GM12874 (cell line): Measurements from ENCODE around the gene APOBEC4.

Experiments used
- TF ChIP-seq, protein P1 (sequence below): IDR thresholded peaks from 2 replicates; pipeline ENCODE4 v1.5.1; 2011; ENCODE audit warnings: low read depth, mild to moderate bottlenecking, control low read depth, low read length, moderate library complexity; ENCODE audit not compliant: insufficient read depth

APOBEC4 gene

DNA sequence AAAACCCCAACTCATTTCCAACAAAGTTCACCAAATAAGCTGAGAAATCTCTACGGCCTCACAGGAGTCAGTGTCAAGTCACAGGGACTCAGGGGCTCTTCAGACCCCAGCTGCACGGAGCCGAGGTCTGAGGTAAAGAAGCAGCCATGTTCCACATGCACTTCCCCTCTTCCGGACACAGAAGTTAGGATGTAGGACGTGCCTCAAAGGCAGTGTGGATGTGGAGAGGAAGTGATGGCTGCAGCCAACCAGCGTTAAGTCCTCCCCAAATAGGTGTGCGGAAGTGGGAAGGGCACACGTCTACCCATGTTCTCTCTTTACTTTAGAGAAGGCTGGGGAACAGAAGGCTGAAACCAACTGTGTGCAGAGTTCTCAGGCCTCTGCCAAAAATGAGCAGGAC, 48.3 kb downstream of the APOBEC4 start:
- TF ChIP-seq, protein P1, sequence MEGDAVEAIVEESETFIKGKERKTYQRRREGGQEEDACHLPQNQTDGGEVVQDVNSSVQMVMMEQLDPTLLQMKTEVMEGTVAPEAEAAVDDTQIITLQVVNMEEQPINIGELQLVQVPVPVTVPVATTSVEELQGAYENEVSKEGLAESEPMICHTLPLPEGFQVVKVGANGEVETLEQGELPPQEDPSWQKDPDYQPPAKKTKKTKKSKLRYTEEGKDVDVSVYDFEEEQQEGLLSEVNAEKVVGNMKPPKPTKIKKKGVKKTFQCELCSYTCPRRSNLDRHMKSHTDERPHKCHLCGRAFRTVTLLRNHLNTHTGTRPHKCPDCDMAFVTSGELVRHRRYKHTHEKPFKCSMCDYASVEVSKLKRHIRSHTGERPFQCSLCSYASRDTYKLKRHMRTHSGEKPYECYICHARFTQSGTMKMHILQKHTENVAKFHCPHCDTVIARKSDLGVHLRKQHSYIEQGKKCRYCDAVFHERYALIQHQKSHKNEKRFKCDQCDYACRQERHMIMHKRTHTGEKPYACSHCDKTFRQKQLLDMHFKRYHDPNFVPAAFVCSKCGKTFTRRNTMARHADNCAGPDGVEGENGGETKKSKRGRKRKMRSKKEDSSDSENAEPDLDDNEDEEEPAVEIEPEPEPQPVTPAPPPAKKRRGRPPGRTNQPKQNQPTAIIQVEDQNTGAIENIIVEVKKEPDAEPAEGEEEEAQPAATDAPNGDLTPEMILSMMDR = no peak

DNA sequence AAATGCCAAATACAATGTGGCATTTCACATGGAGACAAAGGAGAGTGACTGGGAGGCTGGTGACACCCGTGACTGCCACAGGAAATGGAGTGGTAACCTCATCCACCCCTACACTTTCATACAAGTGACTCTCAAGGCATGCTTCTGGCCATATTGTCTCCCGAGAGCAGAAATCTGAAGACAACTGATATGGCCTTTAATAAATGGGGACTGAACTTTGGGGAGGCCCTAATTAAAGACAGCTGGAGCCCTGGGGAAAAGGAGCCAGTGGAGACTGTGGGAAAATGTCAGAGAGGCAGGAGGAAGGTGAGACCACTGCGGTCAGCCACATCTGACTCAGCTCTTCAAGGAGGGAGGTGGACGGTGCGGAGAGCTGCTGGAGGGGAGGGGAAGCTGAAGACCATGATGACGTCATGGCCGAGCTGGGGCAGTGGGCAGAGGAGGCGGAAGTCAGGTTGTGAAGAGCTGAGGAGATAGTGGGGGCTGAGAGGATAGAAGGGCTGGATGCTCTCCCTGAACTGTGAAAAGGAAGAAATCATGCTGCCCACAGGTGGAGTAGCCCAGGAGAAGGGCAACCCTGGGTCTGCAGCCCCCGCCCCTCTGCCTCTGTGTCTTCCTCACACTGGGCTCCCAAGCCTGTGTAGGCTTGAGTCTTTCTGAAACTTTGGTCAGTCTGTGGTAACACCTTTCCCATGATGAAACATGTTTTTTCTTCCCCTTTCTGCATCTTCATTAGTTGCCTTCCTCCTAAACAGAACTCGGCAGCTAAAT, 48.9 kb downstream of the APOBEC4 start:
- TF ChIP-seq, protein P1 = no peak

DNA sequence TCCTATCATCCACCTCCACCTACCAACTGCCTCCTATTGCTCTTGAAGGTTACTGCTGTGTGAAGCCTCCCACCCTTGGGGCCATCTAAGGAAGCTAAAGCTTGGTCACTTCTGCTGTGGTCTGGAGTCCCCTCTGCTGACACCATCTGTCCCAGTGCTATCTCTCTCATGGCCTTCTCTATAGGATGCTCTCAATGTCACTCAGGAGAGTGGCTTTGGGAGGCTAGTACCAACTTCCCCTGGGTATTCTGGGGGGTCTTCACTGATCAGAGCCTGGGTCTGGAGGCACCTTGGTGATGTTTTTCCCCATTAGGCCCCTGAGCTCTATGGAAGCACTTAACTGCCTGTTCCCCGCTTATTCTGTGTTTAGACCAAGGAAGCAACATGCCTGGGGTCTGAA, 50.6 kb downstream of the APOBEC4 start:
- TF ChIP-seq, protein P1 = no peak

DNA sequence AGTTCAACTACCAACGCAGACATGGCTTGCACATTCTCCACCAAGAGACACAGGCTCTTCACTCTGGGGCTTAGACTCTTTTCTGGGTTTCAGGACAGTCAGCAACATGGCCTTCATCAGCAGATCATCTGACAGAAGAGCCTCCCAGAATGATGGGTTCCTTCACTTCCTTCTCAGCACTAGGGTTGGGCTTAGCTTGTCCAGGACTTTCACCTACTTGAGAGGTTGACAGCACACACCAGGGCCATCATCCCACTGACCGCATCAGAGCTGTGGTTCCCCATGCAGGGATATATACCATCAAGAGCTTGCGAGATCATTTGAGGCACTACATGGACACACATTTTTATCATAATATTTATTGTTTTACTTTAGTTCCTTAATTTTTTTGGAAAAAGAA, 52.5 kb downstream of the APOBEC4 start:
- TF ChIP-seq, protein P1 = no peak

DNA sequence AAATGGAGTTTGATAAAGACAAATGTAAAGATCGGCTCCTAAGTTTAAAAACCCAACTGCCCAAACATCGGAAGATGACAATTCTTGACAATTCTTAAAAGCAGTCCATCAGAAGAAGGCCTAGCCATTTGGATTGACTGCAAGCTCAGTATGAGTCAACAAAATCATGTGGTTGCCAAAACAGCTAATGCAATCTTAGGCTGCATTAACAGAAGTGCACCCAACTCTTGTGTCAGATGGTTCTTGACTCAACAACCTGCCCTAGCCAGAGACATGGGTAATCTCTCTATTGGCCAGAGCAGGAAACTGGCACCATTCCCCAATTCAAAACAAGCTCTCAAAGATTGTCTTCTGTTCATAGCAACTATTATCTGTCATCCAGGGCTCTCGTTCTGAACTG, 53.0 kb downstream of the APOBEC4 start:
- TF ChIP-seq, protein P1 = no peak

DNA sequence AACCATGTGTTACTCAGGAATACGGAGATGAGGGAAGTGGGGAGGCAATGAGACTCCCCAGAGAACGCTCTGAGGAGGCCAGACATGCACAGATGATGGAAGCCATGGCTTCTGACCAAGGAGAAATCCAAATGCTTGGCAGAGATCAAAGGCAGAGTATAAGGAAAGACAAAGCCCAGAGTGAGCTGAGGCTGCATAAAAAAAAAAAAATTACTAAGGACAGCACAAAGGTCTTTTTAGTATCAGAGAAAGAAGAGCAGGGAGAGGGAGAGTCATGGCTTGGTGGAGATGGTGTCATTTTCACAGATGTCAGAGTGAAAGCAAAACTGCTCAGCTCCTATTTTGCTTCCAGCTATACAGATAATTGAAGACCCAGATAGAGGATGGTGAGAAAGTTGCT, 54.7 kb downstream of the APOBEC4 start:
- TF ChIP-seq, protein P1 = no peak

DNA sequence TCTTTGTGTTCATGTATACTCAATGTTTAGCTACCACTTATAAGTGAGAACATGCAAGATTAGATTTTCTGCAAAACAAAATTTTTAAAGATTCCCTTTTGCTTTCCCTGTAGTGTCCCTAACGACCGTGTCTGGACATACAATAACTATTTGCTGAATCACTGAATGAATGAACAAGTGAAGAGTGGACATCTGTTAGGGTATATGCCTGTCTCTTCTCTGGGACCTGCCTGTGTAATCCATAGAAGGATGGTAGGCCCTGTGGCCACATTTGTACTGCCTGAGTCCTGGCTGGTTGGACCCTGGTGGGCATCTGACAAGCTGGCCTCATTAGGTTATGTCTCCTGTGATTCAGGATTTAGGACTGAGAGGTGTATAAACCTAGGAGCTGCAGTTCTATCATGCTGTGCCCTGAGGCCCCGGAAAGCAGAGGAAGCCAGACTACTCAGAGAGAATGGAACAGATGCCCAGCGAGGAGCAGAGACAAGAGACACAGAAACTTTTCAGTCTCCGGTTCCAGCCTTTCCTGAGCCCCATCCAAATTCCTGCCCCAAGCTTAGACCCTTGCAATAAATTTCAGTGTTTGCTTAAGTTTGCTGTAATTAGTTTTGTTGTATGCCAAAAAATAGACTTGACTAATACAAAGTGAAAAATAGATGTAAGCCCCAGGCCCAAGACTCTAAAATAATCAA, 55.3 kb downstream of the APOBEC4 start:
- TF ChIP-seq, protein P1 = no peak
